AG10803 (cell line): ENCODE results near the gene OR6B1.
A peak's percentile ranks its signal among the peaks of the same experiment; 100 is the strongest.

Source experiments
- DNase-seq: peaks from one replicate; pipeline ENCODE4 v3.0.0; 2010; ENCODE audit warnings: low read depth
- H3K4me3 ChIP-seq: 2 replicates; pipeline ENCODE4 v1.5.1; 2011; ENCODE audit warnings: mild to moderate bottlenecking, low read length, control low read depth
- CTCF ChIP-seq: conservative IDR thresholded peaks from 2 replicates; pipeline ENCODE4 v1.5.1; 2011; ENCODE audit warnings: mild to moderate bottlenecking, low read length, control low read depth, inconsistent platforms

The OR6B1 gene

GRCh38 chr7:144019457-144019856 lies 19.3 kb downstream of the OR6B1 start:
- peak; percentile 70 for DNase-seq
- TF ChIP-seq CTCF = no peak
- no peak overlapping the region for H3K4me3 ChIP-seq

GRCh38 chr7:144020340-144020739 lies 20.2 kb downstream of the OR6B1 start:
- no peak overlapping the region for H3K4me3 ChIP-seq
- TF ChIP-seq CTCF = no peak
- no peak for DNase-seq

- TF ChIP-seq CTCF = no peak
- no peak for DNase-seq
- no peak overlapping the region for H3K4me3 ChIP-seq
These were observed 22.0 kb downstream of the OR6B1 start for GRCh38 chr7:144022169-144022568.

DNA sequence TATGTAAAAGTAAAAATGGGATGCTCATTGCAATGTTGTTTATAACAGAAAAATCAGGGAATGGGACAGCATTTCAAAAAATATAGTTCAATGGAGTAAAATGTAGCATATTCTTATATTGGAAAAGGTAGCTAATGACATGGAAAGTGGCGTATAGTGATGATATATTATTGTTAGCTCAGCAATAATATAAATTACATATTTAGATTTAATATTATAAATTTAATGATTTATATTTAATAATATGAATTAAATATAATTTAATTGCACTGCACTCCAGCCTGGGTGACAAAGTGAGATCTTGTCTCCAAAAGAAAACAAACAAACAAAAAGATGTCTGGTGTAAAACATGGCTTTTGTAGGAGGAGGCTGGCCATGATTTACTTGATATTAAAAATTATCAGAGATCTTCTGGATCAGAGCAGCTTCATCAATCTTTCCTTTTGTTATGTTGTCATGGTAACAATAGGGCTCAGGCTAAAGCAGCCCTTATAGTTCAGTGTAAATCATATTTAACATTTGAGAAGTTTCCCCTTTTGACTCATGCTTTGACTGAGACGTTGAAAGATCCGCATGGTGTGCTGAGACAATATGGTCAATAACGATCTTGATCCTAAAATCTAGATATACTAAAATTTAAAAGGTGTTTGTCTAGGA lies 23.2 kb downstream of the OR6B1 start:
- no peak overlapping the region for H3K4me3 ChIP-seq
- no peak for DNase-seq
- no peak for TF ChIP-seq CTCF

GRCh38 chr7:144024213-144024612 lies 24.1 kb downstream of the OR6B1 start:
- TF ChIP-seq CTCF = no peak

GRCh38 chr7:144026203-144026883 lies 26.2 kb downstream of the OR6B1 start:
- no peak overlapping the region for H3K4me3 ChIP-seq
- TF ChIP-seq CTCF = no peak
- DNase-seq = no peak

More at GRCh38 chr7:144024213-144024612, 24.1 kb downstream of the OR6B1 start:
- H3K4me3 ChIP-seq = no peak overlapping the region
- no peak for DNase-seq

DNA sequence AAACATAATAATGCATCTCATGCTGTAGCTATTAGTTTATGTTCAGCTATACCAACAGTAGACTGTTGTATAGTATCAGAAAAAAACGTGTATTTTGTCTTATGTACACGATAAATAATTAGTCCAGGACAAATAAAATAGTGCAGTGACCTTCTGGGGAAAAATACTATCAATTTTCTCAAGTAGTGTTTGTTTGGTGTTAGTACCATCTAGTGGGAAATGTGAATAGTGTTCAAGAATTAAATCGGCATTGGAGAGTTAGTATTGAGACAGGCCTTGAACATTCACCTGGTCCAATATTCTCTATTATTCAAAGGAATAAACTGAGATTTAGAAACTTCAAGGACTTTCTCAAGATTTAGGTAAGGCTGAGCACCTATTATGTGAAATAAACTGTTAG lies 26.9 kb downstream of the OR6B1 start:
- no peak overlapping the region for H3K4me3 ChIP-seq
- TF ChIP-seq CTCF = peak; percentile 59
- peak; percentile 23 for DNase-seq
